Brain microvascular endothelial cell (primary cell): ENCODE measurements around the gene AOC2.
"Not testable (repeated sequence)": the region's sequence is repeated elsewhere in the genome, so short reads cannot be mapped to it uniquely, and the experiment has no call there.

Experiments used
- DNase-seq: peaks from one replicate; pipeline ENCODE4 v3.0.0-alpha.2; 2020
- H3K27ac ChIP-seq: fragments of 250-450 bp; sonication (Bioruptor Pico); 2 replicates; pipeline ENCODE4 v1.5.1; 2020; ENCODE audit warnings: mild to moderate bottlenecking, moderate library complexity
- H3K27me3 ChIP-seq: fragments of 250-450 bp; sonication (Bioruptor Pico); replicated peaks from 2 replicates; pipeline ENCODE4 v1.5.1; 2020; ENCODE audit warnings: mild to moderate bottlenecking
- H3K36me3 ChIP-seq: fragments of 250-450 bp; sonication (Bioruptor Pico); replicated peaks from 2 replicates; pipeline ENCODE4 v1.5.1; 2020; ENCODE audit warnings: mild to moderate bottlenecking
- H3K4me3 ChIP-seq: 2 replicates; pipeline ENCODE4 v1.5.1; 2011; ENCODE audit warnings: low read depth, mild to moderate bottlenecking, control low read depth, low read length, moderate library complexity
- CTCF ChIP-seq: IDR thresholded peaks from 2 replicates; pipeline ENCODE4 v1.5.1; 2011; ENCODE audit warnings: low read depth, mild to moderate bottlenecking, moderate library complexity, low read length, control low read depth, inconsistent platforms; ENCODE audit errors: missing control alignments
- in situ Hi-C: cut with HindIII; loops from 2 replicates; pipeline ENCODE4 v1.10.0; 2017; ENCODE audit warnings: low sequenced_read_pairs, low pct_ligation_motif_present

The AOC2 gene

GRCh38 chr17:42855048-42855596 lies 10.7 kb downstream of the AOC2 start:
- in situ Hi-C loops: no loop called here
- no peaks in the 10 kb centered on the region for H3K36me3 ChIP-seq
- H3K27me3 ChIP-seq: no peaks in the 10 kb centered on the region
- H3K27ac ChIP-seq: no peak overlapping the region
- DNase-seq: no peak
- H3K4me3 ChIP-seq: no peak overlapping the region
- TF ChIP-seq CTCF: no peak

GRCh38 chr17:42856093-42856492 lies 11.7 kb downstream of the AOC2 start:
- H3K27ac ChIP-seq, DNase-seq, H3K4me3 ChIP-seq, H3K36me3 ChIP-seq, H3K27me3 ChIP-seq, in situ Hi-C loops: not testable (repeated sequence)

- in situ Hi-C loops, H3K4me3 ChIP-seq, H3K36me3 ChIP-seq, H3K27ac ChIP-seq, H3K27me3 ChIP-seq, DNase-seq: not testable (repeated sequence)
Measured at GRCh38 chr17:42856516-42856915, 12.1 kb downstream of the AOC2 start.

- no peak for DNase-seq
- H3K4me3 ChIP-seq: no peak overlapping the region
- no peak for TF ChIP-seq CTCF
- H3K27me3 ChIP-seq: no peaks in the 10 kb centered on the region
- no peak overlapping the region for H3K27ac ChIP-seq
- no peaks in the 10 kb centered on the region for H3K36me3 ChIP-seq
- in situ Hi-C loops: no loop called here
Measured at GRCh38 chr17:42857389-42857788, 13.0 kb downstream of the AOC2 start.

- no peak for TF ChIP-seq CTCF
- Histone ChIP-seq H3K27me3 (no peaks in the 10 kb centered on the region), H3K36me3 (no peaks in the 10 kb centered on the region)
Measured at GRCh38 chr17:42865638-42866094, 21.3 kb downstream of the AOC2 start.

DNA sequence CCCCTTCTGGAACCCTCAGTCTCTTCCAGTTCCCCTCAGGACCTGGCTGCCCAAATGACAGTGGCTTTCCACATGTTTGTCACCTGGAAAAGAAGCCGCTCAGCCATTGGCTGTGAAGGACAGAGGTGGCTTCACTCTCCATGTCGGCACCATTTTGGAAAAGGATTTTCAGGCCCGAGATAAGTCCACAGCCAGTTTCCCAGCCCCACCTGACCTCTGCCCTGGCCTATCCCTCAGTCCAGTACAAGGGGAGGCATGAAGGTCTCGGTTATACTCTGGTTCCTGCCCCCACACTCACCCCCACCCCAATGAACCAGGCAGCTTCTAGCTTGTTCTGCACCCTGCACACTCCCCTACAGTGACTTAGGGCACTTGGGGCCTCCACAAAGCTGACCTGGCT lies 21.8 kb downstream of the AOC2 start:
- H3K4me3 ChIP-seq: no peak overlapping the region
- DNase-seq: no peak
- in situ Hi-C loops: no loop called here
- H3K27me3 ChIP-seq: no peaks in the 10 kb centered on the region
- H3K27ac ChIP-seq: no peak overlapping the region
- TF ChIP-seq CTCF: no peak
- H3K36me3 ChIP-seq: no peaks in the 10 kb centered on the region

More at GRCh38 chr17:42865638-42866094, 21.3 kb downstream of the AOC2 start:
- Histone ChIP-seq H3K27ac (no peak overlapping the region), H3K4me3 (no peak overlapping the region)
- no peak for DNase-seq
- in situ Hi-C loops: no loop called here
